CD4-positive, alpha-beta memory T cell (primary cell): ENCODE data around the gene PNMA8A. TPM values are rescaled to one million over a fixed set of nuclear protein-coding genes. Genes with fewer than 3 reads are reported as not detected.

ENCODE experiments used
- CTCF ChIA-PET: fragments of 350-600 bp; sonication (Branson Sonifier 250); formaldehyde crosslinking; loops from one replicate; lab custom pipeline; 2021; ENCODE audit warnings: inconsistent platforms; ENCODE audit not compliant: partially characterized antibody; lab: Charles Lee
- POLR2A ChIA-PET: fragments of 350-600 bp; sonication (Branson Sonifier 250); formaldehyde crosslinking; loops from one replicate; lab custom pipeline; 2021; ENCODE audit not compliant: partially characterized antibody; lab: Charles Lee
- DNase-seq, 5 donors: peaks; one replicate each; pipeline versions ENCODE4 v3.0.0 to v3.0.0-alpha.2; 2020 to 2022; ENCODE audit warnings: mixed read lengths in 1 of 5
- H3K27ac ChIP-seq: one replicate; pipeline ENCODE4 v1.7.0; 2013; ENCODE audit warnings: low read depth, low read length
- H3K27me3 ChIP-seq: 2 replicates; pipeline ENCODE4 v1.7.0; 2013; ENCODE audit warnings: mild to moderate bottlenecking, low read length, moderate library complexity; ENCODE audit not compliant: insufficient read depth
- H3K36me3 ChIP-seq: 2 replicates; pipeline ENCODE4 v1.7.0; 2013; ENCODE audit warnings: mild to moderate bottlenecking, low read length, moderate library complexity; ENCODE audit not compliant: insufficient read depth
- H3K4me1 ChIP-seq: 2 replicates; pipeline ENCODE4 v1.7.0; 2013; ENCODE audit warnings: mild to moderate bottlenecking, low read length, moderate library complexity; ENCODE audit not compliant: insufficient read depth
- H3K4me3 ChIP-seq, 2 donors: one replicate each; pipeline ENCODE4 v1.7.0; 2013; ENCODE audit warnings: low read length in 2 of 2, mild to moderate bottlenecking in 1 of 2
- H3K9me3 ChIP-seq, 2 donors: one replicate each; pipeline ENCODE4 v1.7.0; 2013; ENCODE audit warnings: low read length in 2 of 2, control low read depth in 1 of 2; ENCODE audit not compliant: control insufficient read depth in 1 of 2
- H3K27ac Mint-ChIP-seq, 7 donors: one replicate each; pipeline ENCODE4 v1.8.0; 2020 to 2021; ENCODE audit warnings: mixed read lengths in 7 of 7, mild to moderate bottlenecking in 6 of 7, inconsistent platforms in 3 of 7, moderate library complexity in 3 of 7
- H3K27me3 Mint-ChIP-seq, 2 donors: one replicate each; pipeline ENCODE4 v1.8.0; 2020 to 2021; ENCODE audit warnings: mixed read lengths in 2 of 2
- H3K36me3 Mint-ChIP-seq, 2 donors: one replicate each; pipeline ENCODE4 v1.8.0; 2020 to 2021; ENCODE audit warnings: mixed read lengths in 2 of 2, inconsistent platforms in 1 of 2, mild to moderate bottlenecking in 1 of 2
- H3K4me1 Mint-ChIP-seq, 4 donors: one replicate each; pipeline ENCODE4 v1.8.0; 2020 to 2021; ENCODE audit warnings: mixed read lengths in 4 of 4, mild to moderate bottlenecking in 1 of 4
- H3K4me3 Mint-ChIP-seq, 8 donors: one replicate each; pipeline ENCODE4 v1.8.0; 2020 to 2021; ENCODE audit warnings: mixed read lengths in 8 of 8, mild to moderate bottlenecking in 7 of 8, moderate library complexity in 6 of 8, inconsistent platforms in 3 of 8
- H3K9me3 Mint-ChIP-seq, 8 donors: one replicate each; pipeline ENCODE4 v1.8.0; 2020 to 2021; ENCODE audit warnings: mixed read lengths in 8 of 8, mild to moderate bottlenecking in 5 of 8, inconsistent platforms in 3 of 8, moderate library complexity in 1 of 8
- intact Hi-C: fragments of 100-400 bp; cut with micrococcal nuclease; formaldehyde crosslinking; loops from one replicate; pipeline ENCODE4 v1.15.1; 2023
- polyA plus RNA-seq, 2 donors: library from polyadenylated mRNA; unstranded; fragments of 300-500 nt; fragmentation: Illumina TruSeq; gene quantifications; one replicate each; pipeline ENCODE4 v1.2.3, GENCODE V29; 2021
- total RNA-seq, 2 experiments: library from RNA; stranded (reverse); gene quantifications; one replicate each; pipeline ENCODE4 v1.2.3, GENCODE V29; 2021

Gene PNMA8A
- total and polyA plus RNA-seq, 4 experiments from 2014 or later = 0.13 to 0.26 TPM; not detected in 2

DNA sequence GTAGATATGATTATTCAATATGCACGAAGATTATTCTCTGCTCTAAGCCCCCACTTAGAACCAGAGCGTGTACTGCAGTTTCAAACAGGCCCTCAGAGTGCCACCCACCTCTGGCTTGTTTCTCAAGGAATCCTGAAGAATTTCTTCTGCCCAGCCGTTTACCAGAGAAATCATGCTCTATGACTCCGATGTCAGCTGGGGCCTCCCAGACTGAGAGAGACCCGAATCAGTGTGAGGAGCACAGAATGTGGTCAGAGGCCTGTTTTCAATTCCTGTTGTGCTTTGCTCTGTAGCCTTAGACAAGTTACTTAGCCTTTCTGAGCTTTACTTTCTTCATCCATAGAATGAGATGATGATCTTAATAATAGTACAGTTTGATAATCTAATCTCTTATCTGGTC lies 48.2 kb downstream of the PNMA8A start:
- H3K27ac Mint-ChIP-seq = no peak overlapping the region
- H3K36me3 ChIP-seq = no peaks in the 10 kb centered on the region
- peaks cover 13% of the 10 kb centered on the region for H3K4me1 ChIP-seq
- H3K27ac ChIP-seq = no peak overlapping the region
- peaks cover 12% of the 10 kb centered on the region for H3K27me3 ChIP-seq
- H3K9me3 ChIP-seq = no peaks in the 10 kb centered on the region
- ChIA-PET CTCF (no interaction called here), POLR2A (no interaction called here)
- intact Hi-C loops = no loop called here
- H3K9me3 Mint-ChIP-seq = peaks cover 0 to 2% (median 0%) of the 10 kb centered on the region in 8 donors
- no peaks in the 10 kb centered on the region for H3K36me3 Mint-ChIP-seq
- DNase-seq = no peak
- no peak overlapping the region for H3K4me3 ChIP-seq
- H3K4me3 Mint-ChIP-seq = no peak overlapping the region
- peaks cover 40 to 47% of the 10 kb centered on the region in 2 donors for H3K27me3 Mint-ChIP-seq
- peaks cover 5 to 13% (median 9%) of the 10 kb centered on the region in 4 donors for H3K4me1 Mint-ChIP-seq

DNA sequence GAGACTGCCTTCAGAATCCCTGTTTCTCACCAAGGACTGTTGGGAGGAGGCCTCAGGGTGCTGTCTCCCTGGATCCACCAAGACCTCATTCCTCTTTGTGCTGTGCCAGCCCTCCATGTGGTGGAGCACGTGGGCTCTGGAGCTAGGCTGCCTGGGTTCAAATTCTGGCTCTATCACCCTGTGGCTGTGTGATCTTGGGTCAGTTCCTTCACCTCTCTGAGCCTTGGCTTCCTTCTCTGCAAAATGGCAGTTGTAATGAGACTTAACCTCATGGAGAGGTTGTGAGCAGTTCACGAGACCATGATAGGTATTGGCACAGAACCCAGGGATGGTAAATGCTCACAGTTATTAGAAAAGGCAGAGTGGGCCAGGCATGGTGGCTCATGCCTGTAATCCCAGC lies 49.0 kb downstream of the PNMA8A start:
- DNase-seq = no peak
- Histone ChIP-seq H3K36me3 (no peaks in the 10 kb centered on the region), H3K27me3 (peaks cover 9% of the 10 kb centered on the region), H3K27ac (no peak overlapping the region), H3K4me1 (peaks cover 13% of the 10 kb centered on the region), H3K4me3 (no peak overlapping the region), H3K9me3 (no peaks in the 10 kb centered on the region)
- Mint-ChIP-seq H3K27ac (no peak overlapping the region), H3K9me3 (peaks cover 0 to 2% (median 0%) of the 10 kb centered on the region in 8 donors), H3K27me3 (peaks cover 35 to 39% of the 10 kb centered on the region in 2 donors), H3K4me1 (peaks cover 3 to 10% (median 7%) of the 10 kb centered on the region in 4 donors), H3K36me3 (no peaks in the 10 kb centered on the region), H3K4me3 (no peak overlapping the region)
- ChIA-PET CTCF (no interaction called here), POLR2A (no interaction called here)
- intact Hi-C loops = no loop called here

- Mint-ChIP-seq H3K27ac (no peak overlapping the region), H3K9me3 (peaks cover 0 to 3% (median 0%) of the 10 kb centered on the region in 8 donors), H3K36me3 (no peaks in the 10 kb centered on the region), H3K27me3 (peaks cover 25 to 33% of the 10 kb centered on the region in 2 donors), H3K4me3 (no peak overlapping the region), H3K4me1 (peaks cover 0 to 6% (median under 1%) of the 10 kb centered on the region in 4 donors)
- no peak overlapping the region for H3K4me3 ChIP-seq
- H3K4me1 ChIP-seq = peaks cover 7% of the 10 kb centered on the region
- ChIA-PET POLR2A (no interaction called here), CTCF (no interaction called here)
- H3K9me3 ChIP-seq = no peaks in the 10 kb centered on the region
- no peaks in the 10 kb centered on the region for H3K36me3 ChIP-seq
- DNase-seq = no peak
- intact Hi-C loops = no loop called here
- peaks cover 1% of the 10 kb centered on the region for H3K27me3 ChIP-seq
- H3K27ac ChIP-seq = no peak overlapping the region
These were observed 51.3 kb downstream of the PNMA8A start for GRCh38 chr19:46420056-46420455.

Other genes with a start within 250 kb of the PNMA8A start
- gene IGFL1, start 241.8 kb downstream of the PNMA8A start, total RNA-seq = not detected
- gene IGFL1, start 241.8 kb downstream of the PNMA8A start, polyA plus RNA-seq = not detected
- not detected for gene HIF3A, start 174.5 kb downstream of the PNMA8A start, total RNA-seq
- not detected for gene HIF3A, start 174.5 kb downstream of the PNMA8A start, polyA plus RNA-seq
- 10 to 100 TPM; 36.9 to 38.5 TPM for gene PPP5C, start 124.5 kb downstream of the PNMA8A start, total RNA-seq
- 10 to 100 TPM; 16.3 to 30.8 TPM for gene PPP5C, start 124.5 kb downstream of the PNMA8A start, polyA plus RNA-seq
- gene CCDC8, start 58.0 kb downstream of the PNMA8A start, total RNA-seq = not detected
- gene CCDC8, start 58.0 kb downstream of the PNMA8A start, polyA plus RNA-seq = not detected
- gene PNMA8C, start 42.6 kb downstream of the PNMA8A start, total RNA-seq = not detected
- gene PNMA8C, start 42.6 kb downstream of the PNMA8A start, polyA plus RNA-seq = not detected
- gene PNMA8B, start 24.3 kb upstream of the PNMA8A start, total RNA-seq = 1 to 10 TPM; 1.2 TPM
- gene PNMA8B, start 24.3 kb upstream of the PNMA8A start, polyA plus RNA-seq = under 1 TPM; 0.24 to 0.34 TPM
- gene CALM3, start 129.8 kb upstream of the PNMA8A start, total RNA-seq = 100 to 1,000 TPM; 206 to 212 TPM
- gene CALM3, start 129.8 kb upstream of the PNMA8A start, polyA plus RNA-seq = 100 to 1,000 TPM; 169 to 176 TPM
- 1 to 10 TPM; 1.0 to 1.9 TPM for gene PTGIR, start 153.5 kb upstream of the PNMA8A start, total RNA-seq
- gene PTGIR, start 153.5 kb upstream of the PNMA8A start, polyA plus RNA-seq = under 1 TPM; 0.11 to 0.75 TPM
- gene GNG8, start 164.6 kb upstream of the PNMA8A start, total RNA-seq = not detected
- not detected for gene GNG8, start 164.6 kb upstream of the PNMA8A start, polyA plus RNA-seq
- not detected for gene DACT3, start 189.6 kb upstream of the PNMA8A start, total RNA-seq
- not detected for gene DACT3, start 189.6 kb upstream of the PNMA8A start, polyA plus RNA-seq
- 100 to 1,000 TPM; 115 to 122 TPM for gene PRKD2, start 245.6 kb upstream of the PNMA8A start, total RNA-seq
- 10 to 100 TPM; 27.6 to 88.9 TPM for gene PRKD2, start 245.6 kb upstream of the PNMA8A start, polyA plus RNA-seq